GM19397 (cell line): ENCODE results near the gene BUB3.
A peak's percentile ranks its signal among the peaks of the same experiment; 100 is the strongest.
"Not testable (repeated sequence)": the region's sequence is repeated elsewhere in the genome, so short reads cannot be mapped to it uniquely, and the experiment has no call there.

Experiments
- ATAC-seq: cut with Tn5 transposase; IDR thresholded peaks from one replicate; pipeline ENCODE4 v1.9.1; 2021; ENCODE audit warnings: mild to moderate bottlenecking, moderate library complexity; ENCODE audit not compliant: unreplicated experiment

The BUB3 gene

GRCh38 chr10:123153486-123154091 lies 613 bp upstream of the BUB3 start:
- no peak for ATAC-seq

- ATAC-seq: peak; percentile 53
These were observed 706 bp downstream of the BUB3 start for GRCh38 chr10:123154711-123155505.

GRCh38 chr10:123156078-123156477 lies 1.9 kb downstream of the BUB3 start:
- no peak for ATAC-seq

DNA sequence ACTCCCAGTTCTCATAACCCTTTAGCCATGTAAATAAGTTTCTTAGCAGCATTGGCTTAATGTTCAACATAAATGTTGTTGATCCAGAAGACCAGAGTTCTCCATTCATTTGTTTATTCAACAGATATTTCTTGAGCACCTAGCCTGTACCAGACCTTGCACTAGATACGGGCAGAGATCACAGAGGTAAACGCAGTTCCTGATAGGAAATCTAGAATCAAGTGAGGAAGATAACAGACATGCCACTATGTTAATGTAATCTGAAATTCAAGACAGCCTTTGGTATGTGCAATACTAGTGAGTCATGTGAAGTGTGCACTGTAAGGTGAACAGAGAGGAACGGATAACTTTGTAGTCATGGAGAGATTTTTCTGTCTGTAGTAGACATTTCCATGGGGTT lies 3.0 kb downstream of the BUB3 start:
- no peak for ATAC-seq

DNA sequence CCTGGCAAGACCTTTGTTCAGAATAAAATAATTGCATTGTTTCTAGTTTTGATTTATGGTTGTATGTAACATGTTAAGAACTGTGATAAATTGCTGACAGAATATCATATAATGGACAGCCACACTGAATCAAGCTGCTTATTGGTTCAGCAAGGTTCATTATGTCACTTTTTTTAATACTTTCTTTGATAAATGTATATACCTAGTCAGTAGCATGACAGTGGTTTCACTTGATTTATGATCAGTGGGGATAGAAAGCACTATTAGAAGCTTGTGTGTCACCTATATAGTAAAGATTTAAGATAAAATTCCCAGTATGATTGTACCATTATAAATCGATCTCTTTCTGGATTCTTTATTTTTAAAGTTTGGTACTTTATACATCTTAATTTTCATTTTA lies 4.5 kb downstream of the BUB3 start:
- ATAC-seq: no peak

GRCh38 chr10:123160311-123160980 lies 6.2 kb downstream of the BUB3 start:
- no peak for ATAC-seq

- ATAC-seq: no peak
These were observed 10.1 kb downstream of the BUB3 start for GRCh38 chr10:123164319-123164718.

DNA sequence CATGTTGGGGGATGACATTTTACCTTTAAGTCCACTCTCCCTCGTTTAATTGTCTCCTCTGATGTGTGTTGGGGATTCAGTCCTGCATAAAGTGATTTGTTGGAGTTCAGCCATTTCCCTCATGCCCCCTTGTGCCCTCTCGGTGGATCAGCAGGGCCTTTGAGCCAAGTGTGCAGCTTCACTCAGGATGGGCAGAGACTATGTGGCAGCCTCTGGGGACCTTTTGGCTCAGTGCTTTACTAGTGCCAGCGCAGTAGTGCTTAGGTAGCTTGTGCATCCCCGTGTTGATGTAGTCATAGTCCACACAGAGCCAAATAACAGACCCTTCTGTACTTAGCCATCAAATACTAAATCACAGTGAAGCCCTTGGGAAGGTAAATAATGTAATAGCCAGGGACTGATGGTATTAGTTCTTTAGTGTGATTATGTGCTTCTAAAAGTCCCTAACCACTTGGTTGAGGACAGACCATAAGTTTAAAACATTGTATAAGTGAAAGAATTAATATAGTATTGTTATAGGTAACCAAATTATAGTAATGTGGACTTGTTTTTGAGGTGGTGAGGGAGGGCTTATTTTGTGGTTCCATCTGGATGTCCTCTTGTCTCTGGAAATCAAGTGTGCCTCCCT lies 11.4 kb downstream of the BUB3 start:
- ATAC-seq: no peak

DNA sequence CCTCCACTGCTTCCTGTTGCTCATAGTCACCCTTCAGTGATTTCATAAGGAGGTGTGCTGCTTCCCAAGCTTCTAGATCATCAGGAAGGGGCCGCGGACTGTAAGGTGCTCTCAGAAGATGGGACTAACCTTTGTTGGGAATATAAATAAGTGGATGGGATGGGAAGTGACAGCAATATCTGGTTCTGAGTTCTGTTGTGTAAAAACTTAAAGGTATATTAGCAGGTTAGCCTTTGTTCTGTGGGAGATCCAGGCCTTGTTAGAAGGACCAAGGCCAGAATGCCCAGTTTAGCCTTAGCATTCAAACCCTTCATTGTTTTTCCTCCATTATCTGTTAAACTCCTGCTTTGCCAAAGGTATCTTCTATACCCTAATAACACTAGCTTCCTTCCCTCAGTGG lies 12.4 kb downstream of the BUB3 start:
- no peak for ATAC-seq

DNA sequence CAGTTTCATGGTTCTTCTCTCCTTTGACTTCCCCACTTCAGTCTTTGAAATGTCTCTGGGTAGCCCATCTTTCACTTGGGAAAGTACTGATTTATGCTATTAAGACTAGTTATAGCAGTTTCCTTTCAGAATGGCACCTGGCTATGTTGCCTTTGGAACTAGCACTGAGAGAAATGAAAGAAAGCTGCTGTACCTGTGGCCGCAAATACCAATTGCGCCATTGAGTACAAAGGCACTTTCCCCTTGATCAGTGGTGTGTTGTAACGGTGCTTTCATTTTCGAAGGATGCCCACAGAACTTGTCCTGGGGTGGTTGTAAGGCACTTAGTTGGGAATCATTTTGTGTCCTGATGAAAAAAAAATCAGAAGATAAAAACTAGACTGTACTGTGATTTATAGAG lies 16.8 kb downstream of the BUB3 start:
- ATAC-seq: no peak

DNA sequence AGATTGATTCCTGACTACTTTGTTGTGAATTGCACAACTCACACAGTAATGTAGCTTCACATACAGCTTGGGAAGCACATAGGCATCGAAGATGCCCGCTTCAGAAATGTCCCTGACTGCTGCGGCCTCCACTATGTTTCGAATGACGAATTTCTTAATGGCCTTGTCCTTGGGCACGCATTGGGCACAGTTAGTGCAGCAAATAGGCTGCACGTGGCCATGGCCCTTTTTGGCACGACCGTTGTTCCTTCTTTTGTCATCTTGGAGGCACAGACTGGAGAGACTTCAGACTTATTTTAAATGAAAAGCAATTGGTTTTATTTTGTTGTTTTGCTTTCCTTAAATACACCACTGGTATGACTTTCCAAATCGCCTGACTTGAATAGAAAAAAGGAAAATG lies 17.4 kb downstream of the BUB3 start:
- not testable (repeated sequence) for ATAC-seq

GRCh38 chr10:123175389-123176387 lies 21.5 kb downstream of the BUB3 start:
- ATAC-seq: no peak

- ATAC-seq: not testable (repeated sequence)
These were observed 24.2 kb downstream of the BUB3 start for GRCh38 chr10:123178390-123178789.

GRCh38 chr10:123180101-123181090 lies 26.2 kb downstream of the BUB3 start:
- ATAC-seq: no peak

DNA sequence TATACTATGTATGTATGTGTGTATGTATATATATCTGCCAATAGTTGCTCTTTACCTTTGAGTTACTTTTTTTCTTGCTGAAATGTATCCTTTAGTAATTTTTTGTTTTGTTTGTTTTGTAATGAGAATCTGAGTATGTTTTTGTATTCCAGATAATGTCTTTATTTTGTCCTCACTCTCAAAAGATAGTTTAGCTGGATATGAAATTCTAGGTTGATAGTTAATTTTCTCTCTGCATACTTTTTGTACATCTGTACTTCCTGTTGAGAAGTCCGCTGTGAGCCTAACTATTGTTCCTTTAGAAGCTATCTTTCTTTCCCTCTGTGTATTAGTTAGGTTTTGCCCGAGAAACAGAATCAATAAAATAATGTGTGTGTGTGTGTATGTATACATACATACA lies 29.5 kb downstream of the BUB3 start:
- no peak for ATAC-seq

DNA sequence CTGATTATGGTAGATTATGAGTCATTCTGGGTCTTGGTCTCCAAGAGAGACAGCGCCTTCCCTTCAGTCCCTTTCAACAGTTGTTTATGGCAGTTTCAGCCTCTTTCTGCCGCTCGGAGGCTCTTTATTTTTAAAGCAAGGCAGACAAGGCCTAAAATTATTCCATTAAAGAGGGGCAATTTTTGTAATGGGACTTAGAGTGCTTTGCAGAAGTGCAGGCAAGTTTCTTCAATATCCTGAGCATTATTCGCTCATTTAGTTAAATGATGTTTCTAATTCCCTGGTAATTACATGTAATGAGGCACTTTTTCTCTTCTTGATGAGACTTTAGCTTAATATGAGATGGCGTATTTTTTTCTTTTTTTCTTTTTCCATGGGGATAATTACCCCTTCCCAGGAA lies 33.6 kb downstream of the BUB3 start:
- ATAC-seq: no peak

- ATAC-seq: no peak
These were observed 37.7 kb downstream of the BUB3 start for GRCh38 chr10:123191886-123192285.

DNA sequence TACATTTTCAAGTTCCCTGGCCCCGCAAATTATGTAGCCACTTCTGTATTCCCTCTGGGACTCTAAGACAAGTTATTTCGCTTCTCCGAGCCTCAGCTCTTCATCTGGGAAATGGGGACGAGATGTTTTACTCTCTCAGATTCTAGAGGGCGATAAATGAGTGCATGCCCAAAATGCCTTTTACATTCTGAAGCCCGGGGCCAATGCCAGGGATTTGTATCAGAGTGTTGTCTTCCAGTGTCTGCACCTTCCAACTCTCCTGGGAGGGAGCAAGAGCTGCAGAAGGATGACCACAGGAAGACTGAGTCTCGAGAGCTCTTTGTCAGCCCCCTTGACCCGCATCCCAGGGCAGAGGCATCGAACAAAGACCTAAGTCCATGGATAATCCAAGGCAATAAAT lies 39.9 kb downstream of the BUB3 start:
- no peak for ATAC-seq

DNA sequence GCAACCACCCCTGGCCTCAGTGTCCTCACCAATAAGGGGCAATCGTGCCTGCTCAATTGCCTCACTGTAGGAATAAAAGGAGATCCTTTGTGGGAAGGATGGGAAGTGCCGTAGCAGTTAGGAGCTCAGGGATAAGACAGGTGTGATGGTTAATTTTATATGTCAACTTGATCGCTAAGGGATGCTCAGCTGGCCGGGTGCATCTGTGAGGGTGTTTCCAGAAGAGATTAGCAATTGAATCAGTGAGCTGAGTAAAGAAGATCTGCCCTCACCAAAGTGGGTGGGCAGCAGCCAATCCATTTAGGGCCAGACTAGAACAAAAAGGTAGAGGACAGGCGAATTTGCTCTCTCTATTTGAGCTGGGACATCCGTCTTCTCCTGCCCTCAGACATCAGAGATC lies 46.3 kb downstream of the BUB3 start:
- no peak for ATAC-seq
